ENCODE results near the gene LYL1. TPM values are rescaled to one million over a fixed set of nuclear protein-coding genes. Genes with fewer than 3 reads are reported as not detected.
A peak's percentile ranks its signal among the peaks of the same experiment; 100 is the strongest.

Gene LYL1
- total and polyA plus RNA-seq, 9 of the 15 experiments (the other 6 are each of a cell fraction or from before 2014, with no cell fraction given): 1.3 to 266 (median 34.0) TPM

DNA sequence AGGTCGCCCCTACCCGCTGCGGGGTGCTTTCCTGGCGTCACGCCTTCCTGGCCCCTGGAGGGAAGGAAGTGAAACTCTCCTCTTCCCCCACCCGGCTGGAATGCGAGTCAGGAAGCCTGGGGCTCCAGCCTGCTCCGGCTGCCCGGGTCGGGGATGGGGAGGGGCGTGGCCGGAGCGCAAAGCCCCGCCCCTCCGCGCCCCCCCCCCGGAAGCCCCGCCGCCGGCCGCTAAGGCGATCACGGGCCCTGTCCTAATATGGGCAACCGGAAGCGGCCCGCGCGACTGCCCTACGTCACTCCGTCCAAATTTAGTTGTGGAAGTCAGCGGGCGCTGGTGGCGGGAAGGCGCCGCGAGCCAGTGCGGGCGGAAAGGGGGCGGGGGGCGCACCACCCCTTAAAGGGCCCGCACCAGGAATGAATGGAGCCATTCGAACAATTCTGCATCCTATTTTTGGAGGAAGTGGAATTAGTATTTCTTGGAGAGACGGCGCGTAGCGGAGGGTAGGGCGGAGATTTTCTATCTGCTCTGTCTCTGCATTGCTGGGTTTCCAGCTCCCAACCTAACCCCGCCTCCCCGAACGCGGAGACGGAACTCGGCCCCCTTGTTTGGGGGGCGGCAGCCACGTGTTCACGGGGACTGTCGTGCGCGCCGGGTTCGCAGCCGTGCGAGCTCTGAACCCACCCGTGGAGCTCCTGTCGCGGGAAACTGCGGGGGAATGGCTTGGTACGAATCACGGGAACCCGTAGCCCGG, 49.1 kb upstream of the LYL1 start (continued):
- TF ChIP-seq ZNF41 (CRISPR knock-in tag; conservative IDR thresholded peaks at IDR 0.05) (no peak), XRCC5 (IDR thresholded peaks at IDR 0.05; ENCODE audit: low read depth, low read length) (no peak), HSF4 (CRISPR knock-in tag; IDR thresholded peaks at IDR 0.05; ENCODE audit: borderline replicate concordance) (no peak), NFRKB (IDR thresholded peaks at IDR 0.05; ENCODE audit: low read depth) (no peak), ZNF354B (CRISPR knock-in tag; IDR thresholded peaks at IDR 0.05) (no peak), ZNF253 (CRISPR knock-in tag; conservative IDR thresholded peaks at IDR 0.05) (no peak), DIDO1 (tag; IDR thresholded peaks at IDR 0.05; ENCODE audit: low read depth) (no peak), NR2C2 (CRISPR knock-in tag; IDR thresholded peaks at IDR 0.05) (no peak), NR2C2 (tag; IDR thresholded peaks at IDR 0.05) (0 out of 2 replicates have a peak, but pooled peaks have one; percentile 36), SMARCA4 (IDR thresholded peaks at IDR 0.05) (no peak), BHLHE40 (IDR thresholded peaks at IDR 0.05; ENCODE audit: low read length) (no peak; the same call in 1 of the 2 replicates)

DNA sequence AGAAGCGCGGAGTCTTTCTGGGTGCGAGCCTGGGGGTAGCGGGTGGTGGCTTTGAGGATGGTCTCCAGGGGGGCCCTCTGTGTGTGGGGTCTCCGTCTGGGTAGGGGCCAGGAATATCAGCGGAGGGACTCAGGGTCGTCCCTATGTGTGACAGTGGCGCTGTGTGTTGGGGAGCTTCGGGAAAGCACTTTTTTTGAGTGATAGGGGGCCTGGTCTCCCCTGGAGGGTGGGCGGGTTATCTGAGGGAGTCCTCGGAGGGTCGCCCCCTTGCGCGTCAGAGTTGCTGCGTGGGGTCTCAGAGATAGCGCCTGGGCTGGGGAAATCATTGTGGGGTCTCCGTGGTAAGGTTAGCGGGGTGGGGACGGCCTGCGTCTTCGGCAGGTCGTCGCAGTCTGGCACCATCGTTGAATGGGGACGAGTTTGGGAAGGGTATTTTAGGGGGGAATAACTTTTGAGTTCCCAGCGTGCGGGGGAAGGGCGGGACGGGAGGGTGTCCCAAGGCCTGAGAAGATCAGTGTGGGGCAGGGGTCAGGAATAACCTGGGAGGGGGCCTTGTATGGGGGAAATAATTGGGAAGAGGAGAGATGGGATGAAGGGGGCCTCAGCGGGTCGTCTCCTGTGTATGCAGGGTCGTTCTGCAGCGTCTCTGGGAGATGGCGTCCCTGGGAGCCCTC, 48.4 kb upstream of the LYL1 start:
- Histone ChIP-seq H3K9ac (ENCODE audit: insufficient read depth in 1 of 2, low read depth in 2 of 2, low read length in 2 of 2) (peak overlapping the region; percentile 91 to 96), H3K4me2 (ENCODE audit: insufficient read depth, low read length) (peak overlapping the region; percentile 87), H3K36me3 (ENCODE audit: control insufficient read depth, insufficient read depth, low read length) (peaks cover 14% of the 10 kb centered on the region; the same call in 1 of the 3 replicates), H3K9me3 (replicated peaks; ENCODE audit: control insufficient read depth, insufficient read depth, low read depth, low read length) (no peaks in the 10 kb centered on the region), H3K4me3 (peak overlapping the region; percentile 97), H3K9me1 (ENCODE audit: control insufficient read depth, insufficient read depth, low read length) (no peaks in the 10 kb centered on the region), H3K4me1 (replicated peaks in 1 of 2; ENCODE audit: control insufficient read depth in 2 of 2, insufficient read depth in 2 of 2, low read length in 2 of 2) (peaks cover 12 to 66% of the 10 kb centered on the region in 2 experiments), H4K20me1 (replicated peaks; ENCODE audit: control insufficient read depth, insufficient read depth, low read length) (peaks cover 23% of the 10 kb centered on the region), H3K27ac (ENCODE audit: extremely low read depth, low read depth, low read length) (peak overlapping the region; percentile 84), H3K79me2 (ENCODE audit: control insufficient read depth, insufficient read depth, low read length) (peaks cover 65% of the 10 kb centered on the region), H3K27me3 (ENCODE audit: control insufficient read depth in 2 of 2, insufficient read depth in 2 of 2, low read length in 2 of 2) (no peaks in the 10 kb centered on the region), H2AFZ (ENCODE audit: low read depth, low read length) (no peak overlapping the region)
- peak in 3 of 4 experiments; percentile 36 to 42 (median 39) for DNase-seq (ENCODE audit: extremely low read depth in 1 of 4, low spot score in 3 of 4)
- no peak for FAIRE-seq
- CTCF ChIA-PET (ENCODE audit: low intra/inter-chr PET ratio): no interaction called here
- ATAC-seq: no peak
- WGBS (ENCODE audit: insufficient coverage, low coverage, missing lambda C conversion rate): 1% methylated on average over 22 of the region's 34 CpGs
- intact Hi-C loops (cut with micrococcal nuclease): loop anchor here (2.0 to 5.0 kb wide), 3 partner anchors 32 to 48 kb away; partner anchors contain the start of genes LYL1 and NACC1
- BruUV-seq (replicated peaks): TSS peak; percentile 51
- in situ Hi-C loops (cut with MboI): no loop called here
- POLR2A ChIA-PET: interaction anchor here (1.2 to 2.3 kb wide), 4 partner anchors 14 to 273 kb away, joined by 3 to 6 read pairs (median 4); partner anchors contain the start of gene KLF1
- TF ChIP-seq EGR1 (conservative IDR thresholded peaks at IDR 0.05) (peak; percentile 17; the same call in 1 of the 2 replicates), ZC3H8 (IDR thresholded peaks at IDR 0.05) (no peak), KDM5B (IDR thresholded peaks at IDR 0.05; ENCODE audit: insufficient replicate concordance, low read depth, low read length) (peak; percentile 80), RBM39 (optimal IDR thresholded peaks at IDR 0.05; ENCODE audit: low read depth, low read length) (no peak), SMAD4 (CRISPR knock-in tag; conservative IDR thresholded peaks at IDR 0.05) (no peak), MAFK (IDR thresholded peaks at IDR 0.05; ENCODE audit: low read length) (no peak), TCF7L2 (IDR thresholded peaks at IDR 0.05; ENCODE audit: low read depth, low read length) (no peak), RBBP5 (IDR thresholded peaks at IDR 0.05; ENCODE audit: borderline replicate concordance, insufficient read depth, low read length, poor library complexity, severe bottlenecking) (no peak), YBX1 (IDR thresholded peaks at IDR 0.05) (no peak), IRF2 (CRISPR knock-in tag; IDR thresholded peaks at IDR 0.05) (no peak), ZNF143 (CRISPR knock-in tag; IDR thresholded peaks at IDR 0.05) (no peak), ZSCAN32 (CRISPR knock-in tag; IDR thresholded peaks at IDR 0.05) (0 out of 2 replicates have a peak, but pooled peaks have one; percentile 33), ZNF121 (CRISPR knock-in tag; conservative IDR thresholded peaks at IDR 0.05) (no peak)

All from K562 (cell line).